Activated T-cell treated with anti-CD3 and anti-CD28 coated beads for 48 hours (primary cell): ENCODE results near the gene PDE8A.
"Not testable (repeated sequence)": the region's sequence is repeated elsewhere in the genome, so short reads cannot be mapped to it uniquely, and the experiment has no call there.

Experiments
- DNase-seq: peaks from one replicate; pipeline ENCODE4 v3.0.0-alpha.2; 2020; ENCODE audit warnings: low read depth

PDE8A gene

GRCh38 chr15:84988909-84989644 is 7.4 kb downstream of the PDE8A start:
- no peak for DNase-seq

GRCh38 chr15:84990507-84990906 is 8.9 kb downstream of the PDE8A start:
- DNase-seq = no peak

- DNase-seq = no peak
Observed at GRCh38 chr15:84991014-84991712, 9.5 kb downstream of the PDE8A start.

- peak; percentile 21 for DNase-seq
Observed at GRCh38 chr15:84992157-84992944, 10.7 kb downstream of the PDE8A start.

GRCh38 chr15:84996055-84996454 is 14.4 kb downstream of the PDE8A start:
- DNase-seq = no peak

GRCh38 chr15:84996714-84997113 is 15.1 kb downstream of the PDE8A start:
- not testable (repeated sequence) for DNase-seq

- DNase-seq = not testable (repeated sequence)
Observed at GRCh38 chr15:84997214-84997613, 15.6 kb downstream of the PDE8A start.

- DNase-seq = no peak
Observed at GRCh38 chr15:85000189-85000864, 18.7 kb downstream of the PDE8A start.

- no peak for DNase-seq
Observed at GRCh38 chr15:85000937-85001336, 19.3 kb downstream of the PDE8A start.

GRCh38 chr15:85002517-85002916 is 20.9 kb downstream of the PDE8A start:
- no peak for DNase-seq

- no peak for DNase-seq
Observed at GRCh38 chr15:85003593-85004312, 22.1 kb downstream of the PDE8A start.

- no peak for DNase-seq
Observed at GRCh38 chr15:85004550-85004949, 22.9 kb downstream of the PDE8A start.

- DNase-seq = no peak
Observed at GRCh38 chr15:85005319-85005718, 23.7 kb downstream of the PDE8A start.

- no peak for DNase-seq
Observed at GRCh38 chr15:85005746-85006145, 24.1 kb downstream of the PDE8A start.

GRCh38 chr15:85006201-85006600 is 24.5 kb downstream of the PDE8A start:
- no peak for DNase-seq

GRCh38 chr15:85006655-85007054 is 25.0 kb downstream of the PDE8A start:
- no peak for DNase-seq

- no peak for DNase-seq
Observed at GRCh38 chr15:85007137-85007536, 25.5 kb downstream of the PDE8A start.

- no peak for DNase-seq
Observed at GRCh38 chr15:85007741-85008397, 26.2 kb downstream of the PDE8A start.

GRCh38 chr15:85008474-85009260 is 27.0 kb downstream of the PDE8A start:
- no peak for DNase-seq

- no peak for DNase-seq
Observed at GRCh38 chr15:85009435-85009834, 27.8 kb downstream of the PDE8A start.
